SIG-M5 (cell line): ENCODE measurements around the gene CHD2.

Experiments used
- DNase-seq: peaks from one replicate; lab custom pipeline; 2025; lab: John Stamatoyannopoulos, UW

The CHD2 gene

GRCh38 chr15:93068581-93069199 lies 168.6 kb downstream of the CHD2 start:
- DNase-seq = no peak

- no peak for DNase-seq
These were observed 170.0 kb downstream of the CHD2 start for GRCh38 chr15:93070132-93070531.

- no peak for DNase-seq
These were observed 170.6 kb downstream of the CHD2 start for GRCh38 chr15:93070551-93071296.

- no peak for DNase-seq
These were observed 171.4 kb downstream of the CHD2 start for GRCh38 chr15:93071469-93071936.

GRCh38 chr15:93072011-93072410 lies 171.9 kb downstream of the CHD2 start:
- DNase-seq = no peak

- DNase-seq = no peak
These were observed 172.6 kb downstream of the CHD2 start for GRCh38 chr15:93072411-93073394.

GRCh38 chr15:93073465-93073952 lies 173.4 kb downstream of the CHD2 start:
- DNase-seq = no peak

GRCh38 chr15:93074599-93074998 lies 174.5 kb downstream of the CHD2 start:
- no peak for DNase-seq

- DNase-seq = no peak
These were observed 176.1 kb downstream of the CHD2 start for GRCh38 chr15:93076217-93076616.

- no peak for DNase-seq
These were observed 176.8 kb downstream of the CHD2 start for GRCh38 chr15:93076875-93077274.
